IMR-90 (cell line): ENCODE data around the gene COPZ2. TPM values are rescaled to one million over a fixed set of nuclear protein-coding genes. Genes with fewer than 3 reads are reported as not detected.
A peak's percentile ranks its signal among the peaks of the same experiment; 100 is the strongest.

Source experiments
- ATAC-seq: fragments of 200-7000 bp; cut with Tn5 transposase; 2 replicates; pipeline ENCODE4 v1.9.1; 2020; ENCODE audit warnings: low read depth, mild to moderate bottlenecking, moderate library complexity
- BruUV-seq: library from RNA; stranded (reverse); fragments of 400-500 nt; replicated peaks from 2 replicates; lab custom pipeline; 2021; lab: Mats Ljungman, UMichigan
- CTCF ChIA-PET: fragments of 300-600 bp; formaldehyde crosslinking; extraction: SDS; loops from one replicate; lab custom pipeline; 2021; ENCODE audit warnings: antibody characterized with exemption; lab: Yijun Ruan, JAX
- POLR2A ChIA-PET: fragments of 300-600 bp; sonication (Branson Sonifier 250); formaldehyde crosslinking; loops from one replicate; lab custom pipeline; 2022; ENCODE audit warnings: antibody characterized with exemption; ENCODE audit not compliant: unreplicated experiment; lab: Charles Lee
- DNase-seq: peaks from one replicate; pipeline ENCODE4 v3.0.0; 2013
- H2AFZ ChIP-seq: replicated peaks from 2 replicates; pipeline ENCODE3; 2013; ENCODE audit warnings: low read length, mild to moderate bottlenecking; ENCODE audit not compliant: poor library complexity
- H2AK5ac ChIP-seq: 2 replicates; pipeline ENCODE4 v1.6.1; 2013; ENCODE audit warnings: low read depth, low read length, inconsistent platforms
- H2AK9ac ChIP-seq: replicated peaks from 2 replicates; pipeline ENCODE3; 2013; ENCODE audit warnings: mild to moderate bottlenecking, low read depth, low read length, moderate library complexity; ENCODE audit not compliant: poor library complexity
- H2BK120ac ChIP-seq: 2 replicates; pipeline ENCODE4 v1.6.1; 2013; ENCODE audit warnings: low read depth, low read length, inconsistent platforms
- H2BK15ac ChIP-seq: 3 replicates; pipeline ENCODE4 v1.6.1; 2013; ENCODE audit warnings: low read depth, low read length, inconsistent platforms
- H2BK20ac ChIP-seq: 2 replicates; pipeline ENCODE4 v1.6.1; 2013; ENCODE audit warnings: low read depth, mild to moderate bottlenecking, inconsistent platforms, low read length, moderate library complexity
- H2BK5ac ChIP-seq: 2 replicates; pipeline ENCODE4 v1.6.1; 2013; ENCODE audit warnings: mild to moderate bottlenecking, low read depth, low read length, inconsistent platforms; ENCODE audit not compliant: poor library complexity, severe bottlenecking
- H3K14ac ChIP-seq: replicated peaks from 2 replicates; pipeline ENCODE4 v1.6.1; 2013; ENCODE audit warnings: low read depth, low read length, inconsistent platforms
- H3K18ac ChIP-seq: 2 replicates; pipeline ENCODE4 v1.6.1; 2013; ENCODE audit warnings: low read depth, low read length, control low read depth
- H3K23ac ChIP-seq: 2 replicates; pipeline ENCODE4 v1.6.1; 2013; ENCODE audit warnings: low read depth, low read length, inconsistent platforms
- H3K27ac ChIP-seq: 2 replicates; pipeline ENCODE4 v1.5.1; 2013; ENCODE audit warnings: mild to moderate bottlenecking, control low read depth, low read length; ENCODE audit not compliant: insufficient read depth
- H3K27me3 ChIP-seq: 2 replicates; pipeline ENCODE4 v1.6.1; 2013; ENCODE audit warnings: low read length; ENCODE audit not compliant: control insufficient read depth, insufficient read depth
- H3K36me3 ChIP-seq: 2 replicates; pipeline ENCODE4 v1.6.1; 2013; ENCODE audit warnings: low read length, mixed read lengths; ENCODE audit not compliant: control insufficient read depth, insufficient read depth
- H3K4ac ChIP-seq: 2 replicates; pipeline ENCODE4 v1.6.1; 2013; ENCODE audit warnings: low read depth, low read length, inconsistent platforms
- H3K4me1 ChIP-seq: 2 replicates; pipeline ENCODE4 v1.6.1; 2013; ENCODE audit warnings: low read length, mixed read lengths; ENCODE audit not compliant: control insufficient read depth, insufficient read depth
- H3K4me2 ChIP-seq: 2 replicates; pipeline ENCODE4 v1.6.1; 2013; ENCODE audit warnings: low read depth, mild to moderate bottlenecking, control low read depth, low read length, moderate library complexity
- H3K4me3 ChIP-seq: 2 replicates; pipeline ENCODE4 v1.5.1; 2013; ENCODE audit warnings: low read depth, mild to moderate bottlenecking, control low read depth, low read length, moderate library complexity; ENCODE audit not compliant: insufficient read depth
- H3K56ac ChIP-seq: 2 replicates; pipeline ENCODE4 v1.6.1; 2013; ENCODE audit warnings: low read length, inconsistent platforms; ENCODE audit not compliant: insufficient read depth; ENCODE audit errors: extremely low read depth
- H3K79me1 ChIP-seq, 2 experiments: 2 replicates each; pipeline ENCODE4 v1.6.1; 2013; ENCODE audit warnings: low read length in 2 of 2, inconsistent platforms in 1 of 2, low read depth in 1 of 2
- H3K9ac ChIP-seq: 2 replicates; pipeline ENCODE4 v1.6.1; 2013; ENCODE audit warnings: low read depth, low read length, control low read depth
- H3K9me1 ChIP-seq: 2 replicates; pipeline ENCODE4 v1.6.1; 2013; ENCODE audit warnings: low read length, inconsistent platforms; ENCODE audit not compliant: insufficient read depth
- H3K9me3 ChIP-seq: 2 replicates; pipeline ENCODE4 v1.6.1; 2013; ENCODE audit warnings: low read length; ENCODE audit not compliant: control insufficient read depth, insufficient read depth
- H4K20me1 ChIP-seq: 2 replicates; pipeline ENCODE4 v1.6.1; 2013; ENCODE audit warnings: low read length, inconsistent platforms; ENCODE audit not compliant: insufficient read depth
- H4K5ac ChIP-seq: 2 replicates; pipeline ENCODE4 v1.6.1; 2013; ENCODE audit warnings: mild to moderate bottlenecking, low read depth, low read length, control low read depth
- H4K8ac ChIP-seq, 2 experiments: 2 replicates each; pipeline ENCODE4 v1.6.1; 2013; ENCODE audit warnings: low read depth in 2 of 2, low read length in 2 of 2, control low read depth in 1 of 2, inconsistent platforms in 1 of 2
- H4K91ac ChIP-seq: 2 replicates; pipeline ENCODE4 v1.6.1; 2013; ENCODE audit warnings: low read depth, low read length, inconsistent platforms; ENCODE audit not compliant: insufficient read depth
- CEBPB ChIP-seq: IDR thresholded peaks from 2 replicates; pipeline ENCODE4 v1.6.1; 2012; ENCODE audit warnings: low read depth, low read length, improper control_type of control experiment
- CTCF ChIP-seq: conservative IDR thresholded peaks from 2 replicates; pipeline ENCODE4 v1.5.1; 2012; ENCODE audit warnings: mild to moderate bottlenecking, low read depth, low read length, improper control_type of control experiment
- MXI1 ChIP-seq: IDR thresholded peaks from 2 replicates; pipeline ENCODE4 v1.6.1; 2012; ENCODE audit warnings: low read depth, mild to moderate bottlenecking, low read length, moderate library complexity, borderline replicate concordance
- NFE2L2 ChIP-seq: fragments of 150-350 bp; IDR thresholded peaks from 2 replicates; pipeline ENCODE4 v1.6.1; 2016; ENCODE audit warnings: low read depth, mild to moderate bottlenecking, low read length
- POLR2A ChIP-seq: IDR thresholded peaks from 2 replicates; pipeline ENCODE4 v1.6.1; 2012; ENCODE audit warnings: mild to moderate bottlenecking, low read depth, low read length
- RAD21 ChIP-seq: IDR thresholded peaks from 2 replicates; pipeline ENCODE4 v1.6.1; 2012; ENCODE audit warnings: low read length, improper control_type of control experiment
- RFX5 ChIP-seq: IDR thresholded peaks from 2 replicates; pipeline ENCODE4 v1.8.0; 2012; ENCODE audit warnings: low read depth, mild to moderate bottlenecking, low read length, moderate library complexity
- SMC3 ChIP-seq: fragments of 150-350 bp; IDR thresholded peaks from 2 replicates; pipeline ENCODE4 v1.6.1; 2016; ENCODE audit warnings: low read depth, mild to moderate bottlenecking, antibody characterized with exemption, low read length, moderate library complexity
- WGBS, 2 experiments: methylation state at CpG; one replicate each; pipeline versions ENCODE4 v1.1.5 to v1.1.7; 2013; ENCODE audit warnings: missing lambda C conversion rate in 2 of 2; ENCODE audit not compliant: insufficient read length in 1 of 2; ENCODE audit errors: extremely low coverage in 2 of 2; 5-methylcytosine and 5-hydroxymethylcytosine counted together
- dilution Hi-C: fragments of 300-500 bp; cut with HindIII; formaldehyde crosslinking; loops from one replicate; pipeline ENCODE4 v1.14.3; 2018; ENCODE audit warnings: low sequenced_read_pairs; ENCODE audit not compliant: unreplicated experiment
- in situ Hi-C: fragments of 300-500 bp; cut with MboI; formaldehyde crosslinking; loops from 3 replicates; pipeline ENCODE4 v1.14.3; 2019; ENCODE audit warnings: low sequenced_read_pairs, inconsistent platforms, mixed read lengths
- intact Hi-C: fragments of 100-400 bp; cut with micrococcal nuclease; formaldehyde crosslinking; loops from 2 replicates; pipeline ENCODE4 v1.10.0; 2022
- polyA plus RNA-seq, 3 experiments: library from polyadenylated mRNA; depleted of rRNA; stranded (reverse); fragments of >200 nt; gene quantifications; 2 replicates each; pipeline ENCODE4 v1.2.3, GENCODE V29; 2012; ENCODE audit warnings: low replicate concordance in 1 of 3
- total RNA-seq: library from RNA; depleted of rRNA; stranded (reverse); fragments of >200 nt; gene quantifications from 2 replicates; pipeline ENCODE4 v1.2.3, GENCODE V29; 2012

Gene COPZ2
- total and polyA plus RNA-seq, 2 of the 4 experiments (the other 2 are of a cell fraction): 41.0 to 86.1 TPM

GRCh38 chr17:48026502-48027321 lies 10.9 kb downstream of the COPZ2 start:
- Histone ChIP-seq H4K5ac (0 out of 2 replicates have a peak overlapping the region, but pooled peaks have one; percentile 14), H3K4me1 (peaks cover 18% of the 10 kb centered on the region)
- WGBS, 2 experiments: 11% methylated on average over 9 of the region's 18 CpGs; no CpG with 5 or more reads in 1 of the 2 experiments

More at GRCh38 chr17:48026502-48027321, 10.9 kb downstream of the COPZ2 start:
- Histone ChIP-seq H3K18ac (no peak overlapping the region), H2BK20ac (no peak overlapping the region), H2BK5ac (no peak overlapping the region), H3K4ac (peak overlapping the region; percentile 49), H3K9me3 (no peaks in the 10 kb centered on the region), H2AK5ac (peak overlapping the region; percentile 11; the same call in 1 of the 2 replicates), H3K56ac (no peak overlapping the region), H3K36me3 (peaks cover under 1% of the 10 kb centered on the region; the same call in 1 of the 2 replicates), H2AFZ (peak overlapping the region; percentile 85), H4K20me1 (peaks cover 3% of the 10 kb centered on the region; the same call in 1 of the 2 replicates), H3K79me1 (peaks cover 0 to 7% of the 10 kb centered on the region in 2 experiments; a peak in 1 of 4 replicates), H3K9me1 (no peaks in the 10 kb centered on the region), H3K27ac (no peak overlapping the region), H3K9ac (peak overlapping the region; percentile 0; the same call in 1 of the 2 replicates), H2BK120ac (no peak overlapping the region; the same call in 1 of the 2 replicates), H4K91ac (peak overlapping the region; percentile 63), H2BK15ac (no peak overlapping the region), H3K23ac (no peak overlapping the region), H2AK9ac (peak overlapping the region; percentile 92), H3K4me3 (no peak overlapping the region), H3K27me3 (no peaks in the 10 kb centered on the region), H3K4me2 (no peak overlapping the region), H3K14ac (no peak overlapping the region), H4K8ac (peak overlapping the region in 1 of 2 experiments; percentile 11; a peak in 1 of 4 replicates)
- dilution Hi-C loops: no loop called here
- no TSS peak for BruUV-seq
- TF ChIP-seq POLR2A: 0 out of 2 replicates have a peak, but pooled peaks have one; percentile 30
- TF ChIP-seq NFE2L2: no peak
- peak; percentile 92 for TF ChIP-seq RAD21
- TF ChIP-seq SMC3: peak; percentile 90
- peak; percentile 91 for TF ChIP-seq CTCF
- no peak for TF ChIP-seq CEBPB
- TF ChIP-seq RFX5: no peak
- TF ChIP-seq MXI1: peak; percentile 80; the same call in 1 of the 2 replicates
- intact Hi-C loops: loop anchor here (1.0 to 10.0 kb wide), 2 partner anchors 308 to 592 kb away; no protein-coding TSS in a partner anchor
- ATAC-seq (peak; percentile 28), DNase-seq (peak; percentile 88)
- ChIA-PET CTCF (interaction anchor here (0.6 to 3.4 kb wide), 9 partner anchors 9 to 104 kb away, joined by 3 to 18 read pairs (median 6); no protein-coding TSS in a partner anchor), POLR2A (interaction anchor here (0.6 to 0.9 kb wide), 3 partner anchors 42 to 45 kb away, joined by 3 read pairs; no protein-coding TSS in a partner anchor)
- in situ Hi-C loops: loop anchor here (5.0 to 10.0 kb wide), 2 partner anchors 101 to 568 kb away; partner anchors contain the start of genes HOXB3 and HOXB5
